Activated CD4-positive, alpha-beta T cell treated with anti-CD3 and anti-CD28 coated beads, Interleukin-2, amount 50 U/mL, for 16 hours (primary cell): Measurements from ENCODE around the gene SDK1.
"Not testable (repeated sequence)": the region's sequence is repeated elsewhere in the genome, so short reads cannot be mapped to it uniquely, and the experiment has no call there.

Experiments
- DNase-seq: peaks from one replicate; pipeline ENCODE4 v3.0.0-alpha.2; 2020

Gene SDK1

GRCh38 chr7:4068286-4068685 lies 767.2 kb downstream of the SDK1 start:
- no peak for DNase-seq

- no peak for DNase-seq
Observed at GRCh38 chr7:4069268-4070095, 768.4 kb downstream of the SDK1 start.

- DNase-seq = no peak
Observed at GRCh38 chr7:4070214-4070613, 769.2 kb downstream of the SDK1 start.

GRCh38 chr7:4071370-4072058 lies 770.5 kb downstream of the SDK1 start:
- no peak for DNase-seq

- DNase-seq = no peak
Observed at GRCh38 chr7:4072161-4072925, 771.3 kb downstream of the SDK1 start.

GRCh38 chr7:4073052-4073451 lies 772.0 kb downstream of the SDK1 start:
- no peak for DNase-seq

GRCh38 chr7:4073750-4074149 lies 772.7 kb downstream of the SDK1 start:
- no peak for DNase-seq

- DNase-seq = no peak
Observed at GRCh38 chr7:4074407-4074806, 773.4 kb downstream of the SDK1 start.

- DNase-seq = no peak
Observed at GRCh38 chr7:4074994-4075393, 773.9 kb downstream of the SDK1 start.

- DNase-seq = no peak
Observed at GRCh38 chr7:4076701-4077294, 775.7 kb downstream of the SDK1 start.

- no peak for DNase-seq
Observed at GRCh38 chr7:4077980-4078379, 776.9 kb downstream of the SDK1 start.

GRCh38 chr7:4078580-4078979 lies 777.5 kb downstream of the SDK1 start:
- DNase-seq = no peak

- DNase-seq = no peak
Observed at GRCh38 chr7:4079366-4079765, 778.3 kb downstream of the SDK1 start.

- no peak for DNase-seq
Observed at GRCh38 chr7:4079956-4080355, 778.9 kb downstream of the SDK1 start.

GRCh38 chr7:4080954-4081353 lies 779.9 kb downstream of the SDK1 start:
- no peak for DNase-seq

GRCh38 chr7:4083513-4083912 lies 782.5 kb downstream of the SDK1 start:
- no peak for DNase-seq

GRCh38 chr7:4084271-4084670 lies 783.2 kb downstream of the SDK1 start:
- DNase-seq = no peak

- DNase-seq = no peak
Observed at GRCh38 chr7:4085937-4086691, 785.1 kb downstream of the SDK1 start.

- DNase-seq = no peak
Observed at GRCh38 chr7:4086723-4087122, 785.7 kb downstream of the SDK1 start.

- DNase-seq = no peak
Observed at GRCh38 chr7:4091767-4092166, 790.7 kb downstream of the SDK1 start.

GRCh38 chr7:4093035-4093434 lies 792.0 kb downstream of the SDK1 start:
- no peak for DNase-seq

GRCh38 chr7:4093483-4093882 lies 792.4 kb downstream of the SDK1 start:
- no peak for DNase-seq

GRCh38 chr7:4094158-4094557 lies 793.1 kb downstream of the SDK1 start:
- not testable (repeated sequence) for DNase-seq
